Naive thymus-derived CD4-positive, alpha-beta T cell (primary cell): ENCODE measurements around the gene CREM. TPM values are rescaled to one million over a fixed set of nuclear protein-coding genes. Genes with fewer than 3 reads are reported as not detected.

ENCODE experiments used
- ATAC-seq: fragments of 150-1000 bp; cut with Tn5 transposase; 2 replicates; pipeline ENCODE4 v1.10.0; 2021; ENCODE audit warnings: mild to moderate bottlenecking, moderate library complexity
- CTCF ChIA-PET: fragments of 350-600 bp; sonication (Branson Sonifier 250); formaldehyde crosslinking; loops from one replicate; lab custom pipeline; 2021; ENCODE audit warnings: antibody characterized with exemption; lab: Charles Lee
- POLR2A ChIA-PET: fragments of 350-600 bp; sonication (Branson Sonifier 250); formaldehyde crosslinking; loops from one replicate; lab custom pipeline; 2021; ENCODE audit warnings: antibody characterized with exemption, inconsistent platforms; lab: Charles Lee
- DNase-seq, 9 donors: peaks; one replicate each; pipeline versions ENCODE4 v3.0.0 to v3.0.0-alpha.2; 2020 to 2022; ENCODE audit warnings: mixed read lengths in 1 of 9
- H3K27ac ChIP-seq: one replicate; pipeline ENCODE4 v1.7.0; 2013; ENCODE audit warnings: mild to moderate bottlenecking, low read depth, low read length, moderate library complexity
- H3K27me3 ChIP-seq, 2 donors: one replicate each; pipeline ENCODE4 v1.7.0; 2013; ENCODE audit warnings: low read length in 2 of 2, mild to moderate bottlenecking in 2 of 2, moderate library complexity in 2 of 2; ENCODE audit not compliant: control insufficient read depth in 2 of 2, insufficient read depth in 2 of 2
- H3K36me3 ChIP-seq, 3 experiments: 1 replicate in 2 of 3; 2 replicates in 1 of 3; pipeline ENCODE4 v1.7.0; 2013; ENCODE audit warnings: low read length in 3 of 3, mild to moderate bottlenecking in 3 of 3, moderate library complexity in 1 of 3; ENCODE audit not compliant: insufficient read depth in 3 of 3, control insufficient read depth in 2 of 3
- H3K4me1 ChIP-seq, 2 donors: one replicate each; pipeline ENCODE4 v1.7.0; 2013; ENCODE audit warnings: low read length in 2 of 2, mild to moderate bottlenecking in 2 of 2, moderate library complexity in 1 of 2; ENCODE audit not compliant: control insufficient read depth in 2 of 2, insufficient read depth in 2 of 2
- H3K4me3 ChIP-seq: 2 replicates; pipeline ENCODE4 v1.7.0; 2013; ENCODE audit warnings: mild to moderate bottlenecking, low read length
- H3K9me3 ChIP-seq, 3 experiments: 1 replicate in 2 of 3; 2 replicates in 1 of 3; pipeline ENCODE4 v1.7.0; 2013; ENCODE audit warnings: low read length in 3 of 3; ENCODE audit not compliant: control insufficient read depth in 2 of 3
- H3K27ac Mint-ChIP-seq, 9 donors: one replicate each; pipeline ENCODE4 v1.8.0; 2020 to 2022; ENCODE audit warnings: mixed read lengths in 9 of 9, mild to moderate bottlenecking in 8 of 9, moderate library complexity in 5 of 9, inconsistent platforms in 2 of 9
- H3K27me3 Mint-ChIP-seq, 5 donors: one replicate each; pipeline ENCODE4 v1.8.0; 2021 to 2022; ENCODE audit warnings: mixed read lengths in 5 of 5, mild to moderate bottlenecking in 1 of 5
- H3K36me3 Mint-ChIP-seq, 5 donors: one replicate each; pipeline ENCODE4 v1.8.0; 2020 to 2022; ENCODE audit warnings: mixed read lengths in 5 of 5, mild to moderate bottlenecking in 3 of 5, inconsistent platforms in 1 of 5
- H3K4me1 Mint-ChIP-seq, 7 donors: one replicate each; pipeline ENCODE4 v1.8.0; 2020 to 2022; ENCODE audit warnings: mixed read lengths in 7 of 7, mild to moderate bottlenecking in 3 of 7, inconsistent platforms in 1 of 7
- H3K4me3 Mint-ChIP-seq, 10 donors: one replicate each; pipeline ENCODE4 v1.8.0; 2020 to 2022; ENCODE audit warnings: mild to moderate bottlenecking in 10 of 10, mixed read lengths in 10 of 10, moderate library complexity in 6 of 10, inconsistent platforms in 2 of 10
- H3K9me3 Mint-ChIP-seq, 11 donors: one replicate each; pipeline ENCODE4 v1.8.0; 2020 to 2022; ENCODE audit warnings: mixed read lengths in 11 of 11, mild to moderate bottlenecking in 4 of 11, inconsistent platforms in 1 of 11, moderate library complexity in 1 of 11
- intact Hi-C, 2 donors: fragments of 100-400 bp; cut with micrococcal nuclease; formaldehyde crosslinking; loops; one replicate each; pipeline ENCODE4 v1.15.1; 2023
- polyA plus RNA-seq, 2 donors: library from polyadenylated mRNA; unstranded; fragments of 300-500 nt; fragmentation: Illumina TruSeq; gene quantifications; one replicate each; pipeline ENCODE4 v1.2.3, GENCODE V29; 2021
- total RNA-seq, 6 experiments: library from RNA in 5 of 6; stranded (reverse) in 5 of 6; gene quantifications; 1 replicate in 5 of 6; 2 replicates in 1 of 6; pipeline ENCODE4 v1.2.3 and lab custom pipeline; 2021 to 2026

CREM gene
- total and polyA plus RNA-seq, 7 experiments from 2014 or later, result 13.3 to 76.2 (median 19.7) TPM

- no peak for DNase-seq
- Mint-ChIP-seq H3K27me3 (no peaks in the 10 kb centered on the region), H3K4me3 (no peak overlapping the region), H3K4me1 (peaks cover 13 to 28% (median 20%) of the 10 kb centered on the region in 7 donors), H3K9me3 (peaks cover 0 to 6% (median 0%) of the 10 kb centered on the region in 11 donors), H3K36me3 (peaks cover 0 to 19% (median 6%) of the 10 kb centered on the region in 5 donors), H3K27ac (no peak overlapping the region)
- ATAC-seq, result no peak
- Histone ChIP-seq H3K27me3 (no peaks in the 10 kb centered on the region), H3K4me3 (no peak overlapping the region), H3K9me3 (no peaks in the 10 kb centered on the region), H3K27ac (no peak overlapping the region), H3K36me3 (no peaks in the 10 kb centered on the region), H3K4me1 (peaks cover 0 to 10% of the 10 kb centered on the region in 2 donors)
- intact Hi-C loops, result no loop called here
- POLR2A ChIA-PET, result no interaction called here
- CTCF ChIA-PET, result no interaction called here
These were observed 13.5 kb downstream of the CREM start for GRCh38 chr10:35140126-35140525.

GRCh38 chr10:35140727-35141126 is 14.1 kb downstream of the CREM start:
- POLR2A ChIA-PET, result no interaction called here

GRCh38 chr10:35150308-35150707 is 23.7 kb downstream of the CREM start:
- Mint-ChIP-seq H3K36me3 (peaks cover 0 to 20% (median 13%) of the 10 kb centered on the region in 5 donors), H3K4me1 (peaks cover 23 to 49% (median 28%) of the 10 kb centered on the region in 7 donors), H3K27ac (peak overlapping the region; percentile 74 to 96 (median 87)), H3K4me3 (peak overlapping the region in 8 of 10 donors; percentile 39 to 72 (median 54)), H3K9me3 (peaks cover 0 to 2% (median 0%) of the 10 kb centered on the region in 11 donors), H3K27me3 (no peaks in the 10 kb centered on the region)
- Histone ChIP-seq H3K4me1 (peaks cover 11 to 15% of the 10 kb centered on the region in 2 donors), H3K9me3 (no peaks in the 10 kb centered on the region), H3K27ac (peak overlapping the region; percentile 62), H3K27me3 (no peaks in the 10 kb centered on the region), H3K4me3 (no peak overlapping the region), H3K36me3 (no peaks in the 10 kb centered on the region)
- DNase-seq, result no peak
- ATAC-seq, result no peak
- intact Hi-C loops, result loop anchor here in 1 of 2 donors (1.0 kb wide), 1 partner anchor 23 kb away; no protein-coding TSS in a partner anchor
- ChIA-PET POLR2A (interaction anchor here (1.3 kb wide), 1 partner anchor 45 kb away, joined by 11 read pairs; no protein-coding TSS in a partner anchor), CTCF (interaction anchor here (0.6 to 0.7 kb wide), 3 partner anchors 30 to 289 kb away, joined by 3 read pairs; no protein-coding TSS in a partner anchor)

More at GRCh38 chr10:35140727-35141126, 14.1 kb downstream of the CREM start:
- CTCF ChIA-PET, result no interaction called here
- Mint-ChIP-seq H3K36me3 (peaks cover 0 to 20% (median 8%) of the 10 kb centered on the region in 5 donors), H3K27me3 (no peaks in the 10 kb centered on the region), H3K4me1 (peaks cover 9 to 26% (median 14%) of the 10 kb centered on the region in 7 donors), H3K9me3 (peaks cover 0 to 8% (median 0%) of the 10 kb centered on the region in 11 donors), H3K4me3 (no peak overlapping the region), H3K27ac (no peak overlapping the region)
- ATAC-seq (no peak), DNase-seq (no peak)
- no peaks in the 10 kb centered on the region for H3K36me3 ChIP-seq
- H3K9me3 ChIP-seq, result no peaks in the 10 kb centered on the region
- H3K27me3 ChIP-seq, result no peaks in the 10 kb centered on the region
- no peak overlapping the region for H3K27ac ChIP-seq
- H3K4me3 ChIP-seq, result no peak overlapping the region
- H3K4me1 ChIP-seq, result peaks cover 0 to 10% of the 10 kb centered on the region in 2 donors
- intact Hi-C loops, result no loop called here

- peaks cover 11 to 15% of the 10 kb centered on the region in 2 donors for H3K4me1 ChIP-seq
- Mint-ChIP-seq H3K4me3 (no peak overlapping the region), H3K27ac (no peak overlapping the region), H3K4me1 (peaks cover 22 to 42% (median 27%) of the 10 kb centered on the region in 7 donors), H3K9me3 (peaks cover 0 to 2% (median 0%) of the 10 kb centered on the region in 11 donors), H3K27me3 (no peaks in the 10 kb centered on the region), H3K36me3 (peaks cover 0 to 27% (median 16%) of the 10 kb centered on the region in 5 donors)
- no peak overlapping the region for H3K4me3 ChIP-seq
- ChIA-PET POLR2A (no interaction called here), CTCF (no interaction called here)
- H3K36me3 ChIP-seq, result no peaks in the 10 kb centered on the region
- no peaks in the 10 kb centered on the region for H3K9me3 ChIP-seq
- no peak overlapping the region for H3K27ac ChIP-seq
- ATAC-seq, result no peak
- intact Hi-C loops, result no loop called here
- DNase-seq, result no peak
- no peaks in the 10 kb centered on the region for H3K27me3 ChIP-seq
These were observed 26.3 kb downstream of the CREM start for GRCh38 chr10:35152992-35153391.

- Mint-ChIP-seq H3K9me3 (peaks cover 0 to 4% (median 0%) of the 10 kb centered on the region in 11 donors), H3K27me3 (no peaks in the 10 kb centered on the region), H3K36me3 (peaks cover 0 to 30% (median 17%) of the 10 kb centered on the region in 5 donors), H3K27ac (no peak overlapping the region), H3K4me3 (no peak overlapping the region), H3K4me1 (peaks cover 19 to 37% (median 23%) of the 10 kb centered on the region in 7 donors)
- ChIA-PET POLR2A (no interaction called here), CTCF (no interaction called here)
- ATAC-seq, result no peak
- no peaks in the 10 kb centered on the region for H3K27me3 ChIP-seq
- no peak for DNase-seq
- no peak overlapping the region for H3K4me3 ChIP-seq
- peaks cover 11 to 15% of the 10 kb centered on the region in 2 donors for H3K4me1 ChIP-seq
- intact Hi-C loops, result no loop called here
- H3K27ac ChIP-seq, result no peak overlapping the region
- no peaks in the 10 kb centered on the region for H3K36me3 ChIP-seq
- no peaks in the 10 kb centered on the region for H3K9me3 ChIP-seq
These were observed 27.1 kb downstream of the CREM start for GRCh38 chr10:35153716-35154115.

GRCh38 chr10:35160743-35161142 is 34.1 kb downstream of the CREM start:
- ATAC-seq (no peak), DNase-seq (no peak)
- Mint-ChIP-seq H3K27me3 (no peaks in the 10 kb centered on the region), H3K4me3 (no peak overlapping the region), H3K27ac (no peak overlapping the region), H3K9me3 (peaks cover 0 to 3% (median 0%) of the 10 kb centered on the region in 11 donors), H3K4me1 (no peaks in the 10 kb centered on the region), H3K36me3 (peaks cover 0 to 28% (median 6%) of the 10 kb centered on the region in 5 donors)
- Histone ChIP-seq H3K27ac (no peak overlapping the region), H3K4me1 (no peaks in the 10 kb centered on the region), H3K9me3 (no peaks in the 10 kb centered on the region), H3K27me3 (no peaks in the 10 kb centered on the region), H3K36me3 (no peaks in the 10 kb centered on the region), H3K4me3 (no peak overlapping the region)
- POLR2A ChIA-PET, result no interaction called here
- intact Hi-C loops, result no loop called here
- CTCF ChIA-PET, result no interaction called here

- intact Hi-C loops, result no loop called here
- ATAC-seq, result no peak
These were observed 35.3 kb downstream of the CREM start for GRCh38 chr10:35161906-35162305.

More at GRCh38 chr10:35161906-35162305, 35.3 kb downstream of the CREM start:
- no peaks in the 10 kb centered on the region for H3K27me3 Mint-ChIP-seq
- CTCF ChIA-PET, result no interaction called here
- no peak overlapping the region for H3K27ac Mint-ChIP-seq
- H3K36me3 Mint-ChIP-seq, result peaks cover 0 to 28% (median 6%) of the 10 kb centered on the region in 5 donors
- H3K4me3 Mint-ChIP-seq, result no peak overlapping the region
- Histone ChIP-seq H3K36me3 (no peaks in the 10 kb centered on the region), H3K4me3 (no peak overlapping the region), H3K27ac (no peak overlapping the region), H3K27me3 (no peaks in the 10 kb centered on the region), H3K4me1 (no peaks in the 10 kb centered on the region), H3K9me3 (no peaks in the 10 kb centered on the region)
- peaks cover 0 to 3% (median 0%) of the 10 kb centered on the region in 11 donors for H3K9me3 Mint-ChIP-seq
- no peaks in the 10 kb centered on the region for H3K4me1 Mint-ChIP-seq
- no peak for DNase-seq
- POLR2A ChIA-PET, result no interaction called here
